Measurements from ENCODE around the gene SFTPB.

Gene SFTPB

DNA sequence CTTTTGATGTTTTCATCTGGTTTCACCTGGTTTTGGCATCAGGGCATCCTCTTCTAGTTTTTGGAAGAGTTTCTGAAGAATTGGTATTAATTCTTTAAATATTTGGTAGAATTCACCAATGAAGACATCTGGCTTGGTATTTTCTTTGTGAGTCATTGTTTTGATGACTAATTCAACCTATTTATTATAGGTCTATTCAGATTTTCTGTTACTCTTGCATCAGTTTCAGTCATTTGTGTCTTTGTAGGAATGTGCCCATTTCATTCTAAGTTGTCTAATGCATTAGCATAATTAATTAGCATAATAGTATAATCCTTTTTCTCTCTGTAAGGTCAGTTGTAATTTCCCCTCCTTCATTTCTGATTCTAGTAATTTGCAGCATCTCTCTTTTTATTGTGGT is 34.2 kb upstream of the SFTPB start:
- DNase-seq (ENCODE audit: low spot score): peak; percentile 70

DNA sequence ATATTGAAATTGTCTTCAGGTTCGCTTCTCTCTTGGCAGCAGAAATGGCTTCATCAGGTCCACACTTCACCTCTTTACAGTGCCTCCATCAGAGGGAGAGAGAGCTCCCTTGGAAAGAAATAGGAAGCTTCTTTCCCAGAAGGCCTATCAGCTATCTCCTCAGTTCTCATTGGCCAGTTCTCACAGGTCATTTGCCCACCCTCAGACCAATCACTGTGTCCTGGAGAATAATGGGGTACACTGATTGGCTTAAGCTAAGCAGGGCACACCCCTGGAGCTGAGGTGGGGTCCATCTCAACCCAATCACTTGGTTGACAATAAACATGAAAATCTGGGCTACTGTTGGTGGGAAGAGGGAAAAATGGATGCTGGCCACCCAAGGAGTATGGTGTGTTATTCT is 31.3 kb upstream of the SFTPB start:
- no peak for DNase-seq (ENCODE audit: low spot score)

DNA sequence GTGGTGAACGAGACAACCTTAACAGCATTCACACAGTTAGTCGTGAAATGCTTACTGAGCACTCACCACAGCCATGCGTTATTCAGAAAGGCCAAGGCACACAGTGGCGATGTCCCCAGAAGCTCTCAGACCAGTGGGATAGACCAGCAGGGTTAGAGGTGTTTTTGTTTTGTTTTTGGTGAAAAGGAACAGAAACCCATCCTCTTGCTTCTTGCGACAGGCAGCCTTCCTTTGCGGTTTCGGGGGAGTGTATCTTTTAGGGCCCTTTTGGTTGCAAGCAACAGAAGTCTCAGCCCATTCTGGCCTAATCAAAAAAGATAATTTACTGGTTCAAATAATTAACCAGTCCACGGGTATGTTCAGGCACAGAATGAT is 30.9 kb upstream of the SFTPB start:
- DNase-seq (ENCODE audit: low spot score): no peak

DNA sequence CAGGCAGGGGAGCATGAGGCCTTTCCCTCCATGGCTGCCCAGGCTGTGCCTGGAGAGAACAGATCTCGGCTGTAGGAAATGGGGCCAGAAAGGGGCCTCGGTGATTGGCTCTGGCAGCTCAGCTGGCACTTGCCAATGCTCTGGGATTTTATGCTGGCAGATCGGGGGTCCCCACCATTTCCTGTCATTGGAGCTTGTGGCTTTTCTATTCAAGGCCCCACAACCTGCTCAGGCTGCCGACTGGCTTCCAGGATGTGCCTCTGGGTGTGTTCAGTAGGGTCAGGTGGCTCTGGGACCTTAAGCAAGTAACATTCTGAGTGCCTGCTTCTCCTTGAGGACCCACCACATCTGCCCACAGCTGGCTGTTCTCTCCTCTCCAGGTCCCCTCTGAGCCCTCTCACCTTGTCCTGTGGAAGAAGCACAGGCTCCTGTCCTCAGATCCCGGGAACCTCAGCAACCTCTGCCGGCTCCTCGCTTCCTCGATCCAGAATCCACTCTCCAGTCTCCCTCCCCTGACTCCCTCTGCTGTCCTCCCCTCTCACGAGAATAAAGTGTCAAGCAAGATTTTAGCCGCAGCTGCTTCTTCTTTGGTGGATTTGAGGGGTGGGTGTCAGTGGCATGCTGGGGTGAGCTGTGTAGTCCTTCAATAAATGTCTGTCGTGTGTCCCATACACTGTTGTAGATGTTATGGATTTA is 30.3 kb upstream of the SFTPB start:
- no peak for DNase-seq (ENCODE audit: low spot score)

DNA sequence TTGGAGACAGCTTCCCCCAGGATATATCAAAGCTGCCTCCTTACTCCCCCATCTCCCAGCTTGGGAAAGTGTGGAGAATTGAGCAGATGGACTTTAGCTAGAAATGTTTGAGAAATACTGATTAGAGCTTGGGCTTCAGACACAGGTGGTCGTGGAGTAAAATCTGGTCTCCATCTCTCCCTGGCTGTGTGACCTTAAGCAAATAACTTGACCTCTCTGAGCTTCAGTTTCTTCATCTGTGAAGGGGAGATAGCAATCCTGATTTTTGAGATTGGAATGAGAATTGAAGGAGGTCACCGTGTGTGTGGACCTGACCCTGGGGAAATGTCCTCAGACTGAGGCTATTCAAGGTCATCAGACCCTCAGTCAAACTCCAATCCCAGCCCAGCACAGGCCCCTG is 29.7 kb upstream of the SFTPB start:
- DNase-seq (ENCODE audit: low spot score): no peak

DNA sequence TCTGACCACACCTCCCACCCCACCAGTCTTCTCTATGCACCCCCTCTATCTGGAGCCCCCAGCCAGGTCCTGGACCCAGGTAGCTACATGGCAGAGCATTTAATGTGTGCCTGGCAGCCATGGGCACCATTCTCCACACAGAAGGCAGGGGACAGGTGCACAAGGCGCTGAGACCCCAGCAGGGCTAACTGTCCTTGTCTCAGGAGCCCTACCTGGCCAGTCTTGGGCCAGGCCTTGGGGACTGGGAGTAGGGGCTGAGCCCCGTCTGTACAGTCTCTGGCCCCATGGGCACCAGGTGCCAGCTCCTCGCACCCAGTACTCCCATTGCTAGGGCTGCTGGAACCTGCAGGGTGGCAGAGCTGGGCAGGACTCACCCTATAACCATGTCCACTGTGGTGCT is 29.1 kb upstream of the SFTPB start:
- no peak for DNase-seq (ENCODE audit: low spot score)

DNA sequence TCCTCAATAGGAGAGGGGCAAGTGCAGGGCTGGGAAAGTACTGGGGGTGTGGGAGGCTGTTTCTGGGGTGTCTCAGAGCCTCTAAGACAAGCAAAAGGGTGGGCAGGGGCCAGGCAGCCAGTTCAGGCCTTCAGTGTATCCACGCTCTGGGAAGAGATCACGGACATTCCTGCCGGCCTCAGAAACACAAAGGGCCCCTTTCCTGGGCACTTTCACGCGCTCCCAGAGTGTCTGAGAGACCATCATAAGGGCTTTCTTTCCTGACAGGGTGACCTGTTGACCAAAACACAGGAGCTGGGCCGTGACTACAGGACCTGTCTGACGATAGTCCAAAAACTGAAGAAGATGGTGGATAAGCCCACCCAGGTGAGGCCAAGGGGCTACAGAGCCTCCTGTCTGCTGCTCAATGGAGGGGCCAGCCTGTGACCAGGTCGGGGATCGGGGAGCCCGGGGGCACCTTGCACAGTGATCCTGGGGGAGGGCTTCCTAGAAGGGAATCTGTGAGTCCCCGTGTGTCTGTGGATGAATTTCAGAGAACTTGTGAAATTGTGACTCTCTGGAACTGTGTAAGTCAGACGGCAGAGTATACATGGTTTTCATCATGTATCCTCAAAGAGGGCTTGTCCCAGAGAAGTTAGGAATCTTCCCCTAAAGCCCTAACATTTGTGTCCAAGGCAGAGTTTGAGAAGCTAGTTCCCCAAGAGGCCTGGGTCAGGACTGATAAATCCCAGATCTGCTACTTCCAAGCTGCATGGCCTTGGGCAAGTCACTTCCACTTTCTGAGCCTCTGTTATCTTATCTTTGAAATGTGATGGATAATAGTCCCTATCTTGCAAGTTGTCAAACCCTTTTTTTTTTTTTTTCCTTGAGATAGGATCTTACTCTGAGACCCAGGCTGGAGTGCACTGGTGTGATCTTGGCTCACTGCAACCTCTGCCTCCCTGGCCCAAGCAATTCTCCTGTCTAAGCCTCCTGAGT is 28.0 kb upstream of the SFTPB start:
- DNase-seq (ENCODE audit: low spot score): no peak

DNA sequence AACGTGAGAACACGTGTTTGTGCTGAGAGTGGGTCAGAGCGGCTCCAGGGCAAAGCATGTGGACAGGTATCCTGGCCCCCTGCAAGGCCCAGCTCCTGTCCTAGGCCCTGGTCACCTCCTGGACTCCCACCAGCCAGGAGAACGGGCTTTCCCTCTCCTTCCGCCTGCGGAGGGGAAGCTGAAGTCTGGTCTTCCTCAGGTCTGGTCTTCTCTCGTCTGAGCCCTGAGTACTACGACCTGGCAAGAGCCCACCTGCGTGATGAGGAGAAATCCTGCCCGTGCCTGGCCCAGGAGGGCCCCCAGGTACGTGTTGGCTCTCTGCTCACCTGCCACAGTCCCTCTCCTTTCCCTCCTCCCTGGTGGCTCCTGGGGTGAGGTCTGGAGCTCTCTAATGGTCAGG is 27.1 kb upstream of the SFTPB start:
- DNase-seq (ENCODE audit: low spot score): no peak

DNA sequence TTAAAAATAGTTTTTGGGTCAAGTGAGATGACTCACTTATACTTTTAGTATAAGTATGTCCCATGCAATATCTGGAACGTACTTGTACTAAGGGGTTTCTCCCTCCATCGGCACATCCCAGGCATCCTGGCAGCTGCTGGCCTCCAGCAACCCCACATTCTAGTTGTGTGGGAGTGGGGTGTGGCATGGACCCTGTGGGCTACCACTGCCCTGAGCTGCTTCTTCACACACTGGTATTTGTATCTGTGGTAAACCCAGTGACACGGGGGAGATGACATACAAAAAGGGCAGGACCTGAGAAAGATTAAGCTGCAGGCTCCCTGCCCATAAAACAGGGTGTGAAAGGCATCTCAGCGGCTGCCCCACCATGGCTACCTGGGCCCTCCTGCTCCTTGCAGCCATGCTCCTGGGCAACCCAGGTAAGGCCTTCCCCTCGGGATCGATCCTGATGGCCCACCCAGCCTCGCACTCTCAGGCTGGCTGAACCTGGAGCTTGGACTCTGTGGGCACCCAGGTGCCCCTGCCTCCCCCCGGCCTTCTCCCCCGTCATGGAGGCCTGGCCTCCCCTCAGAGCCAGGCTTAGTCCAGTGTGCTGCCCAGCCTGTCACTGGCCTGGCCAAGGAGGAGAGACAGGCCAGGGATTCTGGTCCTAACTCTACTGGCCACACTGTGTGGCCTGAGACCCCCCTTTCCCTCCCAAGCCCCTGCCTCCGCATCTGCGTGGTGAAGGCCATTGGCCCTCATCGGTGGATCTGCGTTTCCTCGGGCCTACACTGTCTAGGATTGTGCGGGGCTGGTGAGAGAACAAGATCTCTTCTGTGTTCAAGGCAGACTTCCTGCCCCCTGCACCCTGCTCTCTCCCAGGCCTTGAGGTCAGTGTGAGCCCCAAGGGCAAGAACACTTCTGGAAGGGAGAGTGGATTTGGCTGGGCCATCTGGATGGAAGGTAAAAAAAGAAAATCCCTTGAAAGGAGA is 26.3 kb upstream of the SFTPB start, which contains the start of gene GNLY:
TSS of gene GNLY (plus strand) at position 307 of the 974 bp plus-strand sequence. CDS start at position 368, 61 bp downstream.
- DNase-seq (ENCODE audit: low spot score): no peak

DNA sequence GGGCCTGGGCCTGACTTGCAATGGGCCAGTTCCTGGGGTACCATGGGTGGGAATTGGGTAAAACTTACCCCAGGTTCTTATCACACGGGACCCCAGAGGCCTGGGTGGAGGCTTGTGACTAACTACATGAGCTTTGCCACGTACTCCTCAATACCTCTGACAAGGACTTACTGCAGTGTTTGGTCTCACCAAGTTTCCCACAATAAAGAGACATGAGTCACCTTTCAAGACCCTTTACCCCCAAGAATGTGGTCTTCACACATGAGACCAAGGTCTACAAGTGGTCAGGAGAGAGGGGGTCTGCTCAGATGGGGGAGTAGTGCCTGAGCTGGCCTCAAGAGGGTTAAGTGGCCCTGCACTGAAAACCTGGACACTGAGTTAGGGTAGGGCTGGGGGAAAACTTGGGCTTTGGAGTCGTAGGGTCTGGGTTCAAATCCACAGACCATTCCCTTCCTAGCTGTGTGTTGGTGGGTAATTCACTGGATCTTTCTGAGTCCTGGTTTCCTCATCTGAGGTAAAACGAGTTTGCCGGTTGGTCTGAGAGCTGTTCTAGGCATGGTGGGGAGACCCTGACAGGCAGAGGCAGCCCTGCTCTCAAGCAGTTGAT is 24.1 kb upstream of the SFTPB start:
- no peak for DNase-seq (ENCODE audit: low spot score)

DNA sequence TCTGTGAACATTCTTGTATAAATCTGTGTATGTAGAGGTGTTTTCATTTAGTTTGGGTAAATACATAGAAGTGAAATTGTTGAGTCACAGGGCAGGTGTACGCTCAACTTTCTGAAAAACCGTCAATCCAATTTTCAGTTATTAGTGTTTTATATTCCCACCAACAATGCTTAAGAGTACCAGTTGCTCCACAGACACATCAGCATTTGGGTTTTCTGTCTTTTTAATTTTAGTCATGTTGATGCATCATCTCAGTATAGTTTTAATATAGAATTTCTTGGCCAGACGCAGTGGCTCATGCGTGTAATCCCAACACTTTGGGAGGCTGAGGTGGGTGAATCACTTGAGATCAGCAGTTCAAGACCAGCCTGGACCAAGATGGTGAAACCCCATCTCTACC is 22.9 kb upstream of the SFTPB start:
- no peak for DNase-seq (ENCODE audit: low spot score)

DNA sequence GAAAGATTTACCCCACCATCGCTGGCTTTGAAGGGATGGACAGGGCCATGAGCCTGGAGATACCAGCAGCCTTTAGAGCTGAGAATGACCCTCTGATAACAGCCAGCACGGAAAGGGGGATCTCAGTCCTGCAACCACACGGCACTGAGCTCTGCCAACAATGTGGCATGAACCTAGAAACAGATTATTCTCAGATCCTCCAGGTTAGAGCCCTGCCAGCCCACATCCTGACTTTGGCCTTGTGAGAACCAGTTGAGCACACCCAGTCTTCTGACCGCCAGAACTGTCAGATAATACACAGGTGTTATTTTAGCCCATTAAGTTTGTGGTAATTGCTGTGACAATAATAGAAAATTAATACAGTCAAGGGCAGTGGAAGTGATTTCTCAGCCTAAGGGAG is 16.8 kb upstream of the SFTPB start:
- no peak for DNase-seq (ENCODE audit: low spot score)

DNA sequence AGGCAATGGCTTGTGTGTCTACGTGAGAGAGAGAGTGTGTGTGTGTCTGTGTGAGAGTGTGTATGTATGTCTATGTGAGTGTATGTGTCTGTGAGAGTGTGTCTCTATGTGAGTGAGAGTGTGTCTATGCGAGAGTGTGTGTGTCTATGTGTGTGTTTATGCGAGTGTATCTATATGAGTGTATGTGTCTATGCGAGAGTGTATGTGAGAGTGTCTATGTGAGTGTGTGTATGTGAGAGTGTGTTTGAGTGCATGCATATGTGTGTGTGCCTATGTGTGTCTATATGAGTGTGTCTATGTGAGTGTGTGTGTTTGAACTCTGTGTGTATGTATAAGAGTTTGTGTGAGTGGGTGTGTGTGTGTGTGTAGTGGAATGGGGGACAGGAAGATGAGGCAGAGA is 16.4 kb upstream of the SFTPB start:
- no peak for DNase-seq (ENCODE audit: low spot score)

DNA sequence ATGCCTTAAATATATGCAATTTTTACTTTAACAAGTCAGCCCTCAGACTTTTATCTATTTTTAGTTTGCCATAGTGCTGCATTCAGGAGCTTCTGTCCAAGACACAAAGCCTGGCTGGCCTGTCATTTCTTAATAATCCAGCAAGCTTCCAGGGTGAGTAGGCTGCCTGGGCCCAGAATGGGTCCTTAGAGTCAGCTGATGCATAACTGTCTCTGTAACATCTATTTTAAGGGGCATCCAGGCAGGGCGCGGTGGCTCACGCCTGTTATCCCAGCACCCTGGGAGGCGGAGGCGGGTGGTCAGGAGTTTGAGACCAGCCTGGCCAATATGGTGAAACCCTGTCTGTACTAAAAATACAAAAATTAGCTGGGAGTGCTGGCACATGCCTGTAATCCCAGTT is 14.4 kb upstream of the SFTPB start:
- DNase-seq (ENCODE audit: low spot score): no peak

DNA sequence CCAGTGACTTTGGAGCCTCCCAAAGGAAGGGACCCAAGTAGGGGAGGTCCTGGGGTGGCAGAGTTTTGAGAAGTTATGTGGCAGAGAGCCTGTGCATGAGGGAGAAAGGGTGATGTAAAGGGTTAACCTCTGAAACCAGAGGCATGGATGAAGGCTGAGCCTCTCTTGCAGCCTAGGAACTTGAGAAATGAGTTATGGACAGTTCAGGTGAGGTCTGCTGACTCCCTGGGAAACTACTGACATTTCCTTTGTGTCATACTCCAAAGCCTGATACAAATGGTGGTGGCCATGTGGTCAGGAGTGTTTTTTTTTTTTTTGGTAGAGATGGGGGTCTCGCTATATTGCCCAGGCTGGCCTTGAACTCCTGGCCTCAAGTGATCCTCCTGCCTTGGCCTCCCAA is 13.8 kb upstream of the SFTPB start:
- no peak for DNase-seq (ENCODE audit: low spot score)

DNA sequence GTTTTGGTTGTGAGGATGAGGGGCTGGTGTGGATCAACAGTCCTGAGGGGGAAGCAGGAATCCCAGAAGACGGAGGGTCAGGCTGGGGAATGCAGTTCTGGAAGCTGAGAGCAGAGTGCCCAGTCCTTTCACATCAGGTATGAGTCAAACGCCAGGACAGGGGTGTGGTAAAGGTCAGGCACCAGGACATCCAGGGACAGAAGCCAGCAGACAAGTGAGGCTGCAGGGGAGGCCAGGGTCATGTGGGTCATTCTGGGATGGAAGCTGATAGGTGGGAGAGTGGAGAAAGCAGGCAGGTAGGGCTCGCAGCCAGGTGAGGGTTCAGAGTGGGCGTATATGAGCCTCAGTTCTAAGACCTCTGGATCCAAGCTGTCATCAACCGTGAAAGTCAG is 13.4 kb upstream of the SFTPB start:
- DNase-seq (ENCODE audit: low spot score): no peak

DNA sequence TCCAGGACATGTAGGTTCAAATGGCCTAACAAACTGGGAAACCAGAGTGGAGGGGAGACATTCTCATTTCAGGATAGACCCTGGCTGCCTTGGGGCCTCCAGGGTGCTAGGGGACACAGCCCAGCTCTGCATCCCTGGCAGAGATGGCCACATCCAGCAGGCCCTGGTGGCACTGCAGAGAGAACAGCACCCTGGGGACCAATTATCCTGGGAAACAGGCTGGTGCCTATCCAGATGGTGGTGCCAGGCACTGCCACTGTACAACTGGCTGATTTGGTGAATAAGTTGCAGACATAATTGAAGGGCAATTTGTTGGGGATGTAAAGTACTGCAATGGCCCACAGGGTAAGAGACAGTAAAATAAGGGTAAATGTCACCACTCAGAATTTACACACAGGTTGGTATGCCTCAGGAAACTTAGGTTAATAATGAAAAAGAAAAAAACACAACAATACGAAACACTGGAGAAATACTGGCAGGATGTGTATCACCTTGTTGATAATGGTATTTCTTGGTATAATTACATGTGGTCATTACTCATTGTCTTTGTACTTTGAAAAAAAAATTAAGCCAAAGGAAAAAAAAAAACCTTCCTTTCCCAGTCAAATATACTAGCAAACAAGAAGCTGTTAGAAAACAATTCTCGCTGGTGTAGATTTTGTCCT is 12.8 kb upstream of the SFTPB start:
- no peak for DNase-seq (ENCODE audit: low spot score)

DNA sequence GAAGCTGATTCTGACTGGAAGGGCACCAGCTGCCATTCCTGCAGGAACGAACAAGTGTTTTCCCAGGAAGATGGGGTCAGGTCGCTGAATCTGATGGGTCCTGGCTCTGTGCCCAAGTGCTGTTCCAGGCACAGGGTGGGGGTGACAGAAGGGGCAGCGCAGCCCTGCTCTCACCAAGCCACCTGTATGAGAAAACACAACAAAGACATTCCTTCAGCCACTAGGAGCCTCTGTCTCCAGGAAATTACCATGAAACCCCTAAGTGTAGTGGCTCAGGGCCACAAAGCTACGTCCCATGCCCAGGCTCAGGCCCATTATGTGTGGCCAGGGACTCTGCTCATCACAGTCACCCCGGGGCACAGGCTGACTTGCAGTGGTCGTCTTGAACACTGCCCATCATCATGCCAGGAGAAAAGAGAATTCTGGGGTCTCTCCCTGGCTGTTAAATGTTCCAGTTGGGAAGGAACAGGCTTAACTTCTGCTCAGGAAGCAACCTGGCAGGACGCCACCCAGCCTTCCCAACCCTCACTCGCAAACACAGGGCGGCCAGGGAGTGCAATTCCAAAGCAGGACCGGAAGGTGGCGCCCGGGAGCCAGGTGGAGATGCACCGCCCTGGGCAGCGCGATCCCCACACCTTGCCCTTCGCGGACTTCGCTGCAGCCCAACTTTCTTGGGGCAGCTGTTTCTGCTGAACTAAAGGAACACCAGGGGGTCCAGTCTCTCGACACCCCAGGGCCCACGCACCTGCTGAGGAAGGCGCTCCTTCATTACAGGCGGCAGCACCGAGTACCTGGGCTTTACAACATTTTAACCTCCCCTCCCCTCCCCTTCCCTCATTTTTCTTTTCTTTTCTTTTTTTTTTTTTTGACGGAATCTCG is 11.0 kb upstream of the SFTPB start:
- DNase-seq (ENCODE audit: low spot score): peak; percentile 52

DNA sequence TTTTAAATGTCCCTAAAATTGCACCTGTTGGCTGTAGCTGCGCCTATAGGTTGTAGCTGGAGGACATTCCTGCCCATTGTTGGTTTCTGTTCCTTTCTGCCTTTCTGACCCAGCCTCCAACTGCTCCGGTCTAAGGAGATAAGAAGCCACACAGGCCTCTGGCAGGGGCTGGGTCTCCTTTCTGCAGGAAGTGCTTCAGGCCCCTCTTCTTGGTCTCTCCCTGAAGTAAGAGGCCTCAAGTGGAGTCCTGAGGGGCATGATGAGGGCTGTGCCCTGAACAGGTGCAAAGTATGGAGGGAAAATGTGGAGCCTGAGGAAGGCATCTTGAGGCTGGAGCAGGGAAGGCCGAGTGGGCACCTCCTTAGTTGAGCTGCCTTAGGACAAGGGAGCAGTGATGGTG is 10.4 kb upstream of the SFTPB start:
- no peak for DNase-seq (ENCODE audit: low spot score)

DNA sequence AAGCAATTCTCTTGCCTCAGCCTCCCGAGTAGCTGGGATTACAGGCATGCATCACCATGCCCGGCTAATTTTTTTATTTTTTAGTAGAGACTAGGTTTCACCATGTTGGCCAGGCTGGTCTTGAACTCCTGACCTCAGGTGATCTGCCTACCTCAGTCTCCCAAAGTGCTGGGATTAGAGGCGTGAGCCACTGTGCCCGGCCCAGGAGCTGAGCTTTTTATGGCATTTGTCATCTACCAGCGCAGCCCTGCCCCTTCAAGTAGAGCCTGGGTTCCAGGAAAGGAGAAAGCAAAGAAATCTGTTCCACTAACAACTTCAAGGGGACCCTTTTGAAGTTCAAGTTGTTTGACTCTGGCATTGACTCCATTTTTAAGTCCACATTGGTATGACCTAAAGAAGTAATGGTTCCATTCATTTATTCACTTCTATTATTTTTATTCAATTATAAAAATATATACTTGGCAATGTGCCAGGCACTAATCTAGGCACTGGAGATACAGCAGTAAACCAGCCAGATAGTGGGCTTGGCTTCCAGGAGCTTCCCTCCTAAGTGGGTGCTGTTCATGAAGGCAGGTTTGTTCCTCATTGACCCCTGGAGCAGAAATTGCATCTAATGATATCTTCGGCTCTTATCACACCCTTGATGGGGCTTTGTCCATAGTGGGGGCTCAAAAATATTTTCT is 8.0 kb upstream of the SFTPB start:
- no peak for DNase-seq (ENCODE audit: low spot score)

Data from RKO (cell line).